ENCODE data around the gene GNA12. TPM values are rescaled to one million over a fixed set of nuclear protein-coding genes. Genes with fewer than 3 reads are reported as not detected.

GNA12 gene
- polyA plus RNA-seq, 1 experiment, result 95.3 TPM

- POLR2A ChIA-PET, result no interaction called here
- H3K4me3 ChIP-seq (ENCODE audit: low read depth, low read length), result no peak overlapping the region
- no peak for DNase-seq (ENCODE audit: low read depth)
- H3K27me3 ChIP-seq (ENCODE audit: control insufficient read depth, insufficient read depth, low read length), result no peaks in the 10 kb centered on the region
- H3K36me3 ChIP-seq (ENCODE audit: control insufficient read depth, insufficient read depth, low read length), result peaks cover 8% of the 10 kb centered on the region
- CTCF ChIA-PET, result interaction anchor here (0.6 kb wide), 1 partner anchor 112 kb away, joined by 4 read pairs; no protein-coding TSS in a partner anchor
- TF ChIP-seq CTCF (IDR thresholded peaks at IDR 0.05; ENCODE audit: insufficient read depth, low read depth, low read length), result no peak
Measured at GRCh38 chr7:2713370-2713769, 130.7 kb downstream of the GNA12 start.

GRCh38 chr7:2711895-2712675 lies 132.0 kb downstream of the GNA12 start:
- ChIA-PET POLR2A (no interaction called here), CTCF (no interaction called here)
- peaks cover 5% of the 10 kb centered on the region for H3K36me3 ChIP-seq (ENCODE audit: control insufficient read depth, insufficient read depth, low read length)
- no peaks in the 10 kb centered on the region for H3K27me3 ChIP-seq (ENCODE audit: control insufficient read depth, insufficient read depth, low read length)
- no peak for DNase-seq (ENCODE audit: low read depth)
- TF ChIP-seq CTCF (IDR thresholded peaks at IDR 0.05; ENCODE audit: insufficient read depth, low read depth, low read length), result no peak
- H3K4me3 ChIP-seq (ENCODE audit: low read depth, low read length), result no peak overlapping the region

- Histone ChIP-seq H3K27me3 (ENCODE audit: control insufficient read depth, insufficient read depth, low read length) (no peaks in the 10 kb centered on the region), H3K36me3 (ENCODE audit: control insufficient read depth, insufficient read depth, low read length) (peaks cover 7% of the 10 kb centered on the region), H3K4me3 (ENCODE audit: low read depth, low read length) (no peak overlapping the region)
- CTCF ChIA-PET, result interaction anchor here (0.7 to 3.3 kb wide), 7 partner anchors 9 to 143 kb away, joined by 3 to 11 read pairs (median 5); no protein-coding TSS in a partner anchor
- POLR2A ChIA-PET, result no interaction called here
- no peak for DNase-seq (ENCODE audit: low read depth)
- TF ChIP-seq CTCF (IDR thresholded peaks at IDR 0.05; ENCODE audit: insufficient read depth, low read depth, low read length), result no peak
Measured at GRCh38 chr7:2710901-2711551, 133.1 kb downstream of the GNA12 start.

GRCh38 chr7:2710286-2710655 lies 133.8 kb downstream of the GNA12 start:
- Histone ChIP-seq H3K4me3 (ENCODE audit: low read depth, low read length) (no peak overlapping the region), H3K36me3 (ENCODE audit: control insufficient read depth, insufficient read depth, low read length) (peaks cover 6% of the 10 kb centered on the region), H3K27me3 (ENCODE audit: control insufficient read depth, insufficient read depth, low read length) (no peaks in the 10 kb centered on the region)
- TF ChIP-seq CTCF (IDR thresholded peaks at IDR 0.05; ENCODE audit: insufficient read depth, low read depth, low read length), result no peak
- DNase-seq (ENCODE audit: low read depth), result no peak
- ChIA-PET CTCF (interaction anchor here (0.7 to 3.3 kb wide), 12 partner anchors 9 to 151 kb away, joined by 3 to 11 read pairs (median 4); no protein-coding TSS in a partner anchor), POLR2A (no interaction called here)

- ChIA-PET CTCF (interaction anchor here (0.7 to 3.3 kb wide), 15 partner anchors 8 to 150 kb away, joined by 3 to 11 read pairs (median 5); no protein-coding TSS in a partner anchor), POLR2A (no interaction called here)
- no peak for DNase-seq (ENCODE audit: low read depth)
- H3K36me3 ChIP-seq (ENCODE audit: control insufficient read depth, insufficient read depth, low read length), result peaks cover 5% of the 10 kb centered on the region
- H3K27me3 ChIP-seq (ENCODE audit: control insufficient read depth, insufficient read depth, low read length), result no peaks in the 10 kb centered on the region
- TF ChIP-seq CTCF (IDR thresholded peaks at IDR 0.05; ENCODE audit: insufficient read depth, low read depth, low read length), result peak; percentile 80
- H3K4me3 ChIP-seq (ENCODE audit: low read depth, low read length), result no peak overlapping the region
Measured at GRCh38 chr7:2709553-2710285, 134.4 kb downstream of the GNA12 start.
